T-helper 22 cell (primary cell): ENCODE data around the gene TTC28.
"Not testable (repeated sequence)": the region's sequence is repeated elsewhere in the genome, so short reads cannot be mapped to it uniquely, and the experiment has no call there.

Experiments used
- DNase-seq: peaks from one replicate; pipeline ENCODE4 v3.0.0-alpha.2; 2020; ENCODE audit warnings: low read depth

TTC28 gene

GRCh38 chr22:28674121-28674563, 5.5 kb downstream of the TTC28 start:
- peak; percentile 17 for DNase-seq

GRCh38 chr22:28670756-28671155, 8.9 kb downstream of the TTC28 start:
- no peak for DNase-seq

GRCh38 chr22:28670161-28670560, 9.5 kb downstream of the TTC28 start:
- no peak for DNase-seq

- no peak for DNase-seq
Observed at GRCh38 chr22:28669387-28669786, 10.3 kb downstream of the TTC28 start.

GRCh38 chr22:28663569-28663942, 16.1 kb downstream of the TTC28 start:
- DNase-seq, result not testable (repeated sequence)

GRCh38 chr22:28658448-28658847, 21.2 kb downstream of the TTC28 start:
- DNase-seq, result no peak

GRCh38 chr22:28656181-28656580, 23.5 kb downstream of the TTC28 start:
- no peak for DNase-seq

- DNase-seq, result no peak
Observed at GRCh38 chr22:28650463-28650862, 29.2 kb downstream of the TTC28 start.

GRCh38 chr22:28648792-28649191, 30.8 kb downstream of the TTC28 start:
- no peak for DNase-seq

GRCh38 chr22:28647216-28647615, 32.4 kb downstream of the TTC28 start:
- no peak for DNase-seq

- no peak for DNase-seq
Observed at GRCh38 chr22:28639321-28639720, 40.3 kb downstream of the TTC28 start.

- no peak for DNase-seq
Observed at GRCh38 chr22:28637225-28637624, 42.4 kb downstream of the TTC28 start.

- no peak for DNase-seq
Observed at GRCh38 chr22:28630177-28630574, 49.5 kb downstream of the TTC28 start.

- no peak for DNase-seq
Observed at GRCh38 chr22:28629420-28630176, 50.0 kb downstream of the TTC28 start.

GRCh38 chr22:28628766-28629165, 50.9 kb downstream of the TTC28 start:
- no peak for DNase-seq

GRCh38 chr22:28627791-28628190, 51.8 kb downstream of the TTC28 start:
- DNase-seq, result no peak

GRCh38 chr22:28620244-28620922, 59.3 kb downstream of the TTC28 start:
- DNase-seq, result no peak

- DNase-seq, result no peak
Observed at GRCh38 chr22:28619236-28619635, 60.4 kb downstream of the TTC28 start.

GRCh38 chr22:28615423-28615822, 64.2 kb downstream of the TTC28 start:
- DNase-seq, result not testable (repeated sequence)

- no peak for DNase-seq
Observed at GRCh38 chr22:28609921-28610320, 69.7 kb downstream of the TTC28 start.

- DNase-seq, result no peak
Observed at GRCh38 chr22:28608546-28608945, 71.1 kb downstream of the TTC28 start.

- no peak for DNase-seq
Observed at GRCh38 chr22:28607795-28608194, 71.8 kb downstream of the TTC28 start.

- no peak for DNase-seq
Observed at GRCh38 chr22:28604966-28605761, 74.5 kb downstream of the TTC28 start.
